HG03354 (cell line): ENCODE data around the gene DOCK1.

Experiments used
- ATAC-seq: cut with Tn5 transposase; IDR thresholded peaks from one replicate; pipeline ENCODE4 v1.9.1; 2021; ENCODE audit warnings: mild to moderate bottlenecking; ENCODE audit not compliant: unreplicated experiment, poor library complexity, severe bottlenecking

DOCK1 gene

DNA sequence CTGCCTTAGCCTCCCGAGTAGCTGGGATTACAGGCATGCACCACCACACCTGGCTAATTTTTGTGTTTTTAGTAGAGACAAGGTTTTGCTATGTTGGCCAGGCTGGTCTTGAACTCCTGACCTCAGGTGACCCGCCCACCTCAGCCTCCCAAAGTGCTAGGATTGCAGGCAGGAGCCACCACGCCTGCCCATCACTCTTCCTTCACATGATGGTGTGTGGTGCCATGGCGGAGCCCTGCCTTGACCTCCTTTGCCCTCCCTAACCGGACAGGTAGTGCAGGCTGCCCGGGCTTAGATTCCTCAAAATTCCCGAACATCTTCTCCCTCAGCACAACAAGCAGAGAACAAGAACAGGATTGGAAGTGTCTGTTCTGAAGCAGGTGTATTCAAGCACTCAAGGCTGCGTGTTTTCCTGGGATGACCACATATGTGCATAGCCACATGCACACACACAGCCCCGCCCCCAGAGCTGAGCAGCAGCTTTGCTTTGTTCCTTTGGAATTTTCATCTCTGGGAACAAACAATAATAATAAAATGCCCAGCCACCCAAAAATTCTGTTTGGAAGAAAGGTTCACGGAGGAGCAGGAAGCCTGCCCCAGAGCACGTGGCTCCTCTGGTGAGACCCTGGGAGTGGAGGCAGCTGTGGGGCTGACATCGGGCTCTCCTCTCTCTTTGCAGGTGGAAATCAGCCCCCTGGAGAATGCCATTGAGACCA, 512.6 kb downstream of the DOCK1 start:
- ATAC-seq: no peak

DNA sequence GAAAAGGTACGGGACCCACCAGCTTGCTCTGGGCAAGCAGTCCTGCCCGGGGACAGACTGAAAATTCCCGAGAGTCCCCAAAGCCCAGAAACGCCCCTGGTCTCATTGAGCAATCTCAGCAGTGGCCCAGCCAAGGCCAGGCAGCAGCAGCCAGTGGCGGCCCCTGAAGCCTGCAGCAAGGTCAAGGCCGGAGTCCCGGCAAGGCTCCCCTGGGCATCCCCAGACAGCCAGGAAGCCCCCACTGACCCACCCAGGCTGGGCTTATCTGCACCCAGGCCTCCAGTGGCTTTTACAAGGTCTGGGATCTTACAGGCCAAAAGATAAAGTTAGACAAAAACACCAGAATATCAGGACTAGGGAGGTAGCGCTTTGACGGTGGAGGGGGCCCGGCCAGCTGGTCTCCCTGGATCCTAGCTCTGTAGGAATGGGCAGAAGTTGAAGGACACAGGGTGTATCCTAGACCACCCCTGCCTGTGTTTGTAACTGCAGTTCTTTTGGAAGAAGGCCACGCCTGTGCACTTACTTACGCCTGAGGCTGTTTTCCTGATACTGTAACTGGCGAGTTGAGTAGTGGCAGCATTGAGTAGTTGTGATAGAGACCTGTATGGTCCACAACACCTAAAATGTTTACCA, 513.4 kb downstream of the DOCK1 start:
- no peak for ATAC-seq

DNA sequence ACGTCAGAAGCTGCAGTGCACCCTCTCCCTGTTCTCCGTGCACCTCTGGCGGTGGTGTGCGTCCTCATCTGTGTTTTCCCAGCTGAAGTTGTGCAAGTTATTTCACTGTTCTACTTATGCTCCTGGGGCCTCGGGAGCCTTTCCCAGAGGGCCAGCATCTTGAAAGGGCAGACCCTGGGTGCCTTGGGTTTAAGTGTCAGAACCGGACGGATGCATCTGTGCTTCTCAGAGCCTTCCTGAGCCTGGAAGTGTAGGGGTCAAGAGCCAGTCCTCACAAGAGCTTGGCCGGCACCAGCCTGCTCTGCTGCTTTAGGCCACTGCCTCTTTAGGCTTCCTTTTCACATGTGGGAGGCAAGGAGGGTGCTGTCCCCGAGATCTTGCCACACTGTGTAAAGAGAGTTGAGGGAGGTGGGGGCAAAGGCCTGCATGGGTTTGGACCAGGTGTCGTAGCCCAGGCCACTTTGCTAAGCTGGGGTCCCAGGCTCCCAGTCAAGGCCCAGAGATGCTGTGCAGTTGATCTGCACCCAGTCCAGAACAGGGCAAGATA, 515.0 kb downstream of the DOCK1 start:
- ATAC-seq: no peak

DNA sequence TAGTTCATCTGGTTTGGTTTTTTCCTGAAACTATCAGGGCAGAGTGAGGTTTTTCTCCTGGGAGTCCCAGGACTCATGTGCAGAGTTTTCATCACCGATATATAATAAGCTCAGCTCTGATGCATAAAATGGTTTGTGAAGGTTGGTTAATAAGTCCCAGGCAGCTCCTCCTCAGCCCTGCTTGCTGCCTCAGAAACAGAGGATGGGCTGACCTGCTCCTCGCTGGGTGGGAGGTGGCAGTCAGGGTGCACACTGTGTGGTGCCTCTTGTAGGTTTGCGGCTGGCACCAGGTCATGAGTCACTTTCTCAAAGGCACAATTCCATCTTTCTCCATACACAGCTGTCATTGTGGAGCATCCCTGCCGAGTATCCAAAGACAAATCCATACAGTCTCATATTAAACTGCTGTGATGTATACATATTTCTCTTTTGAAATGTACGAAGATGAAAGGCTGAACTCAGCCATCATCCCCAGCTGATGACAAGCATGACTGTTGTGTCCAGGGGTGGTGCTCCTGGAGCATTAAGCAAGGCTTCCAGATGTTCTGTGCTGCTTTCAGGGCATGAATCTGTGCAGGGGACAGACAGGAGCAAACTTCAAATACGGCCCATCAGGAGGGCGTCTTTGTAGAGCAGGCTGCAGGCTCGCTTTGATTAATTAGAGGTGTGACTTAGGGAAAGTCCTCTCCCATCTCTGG, 518.1 kb downstream of the DOCK1 start:
- ATAC-seq: no peak

DNA sequence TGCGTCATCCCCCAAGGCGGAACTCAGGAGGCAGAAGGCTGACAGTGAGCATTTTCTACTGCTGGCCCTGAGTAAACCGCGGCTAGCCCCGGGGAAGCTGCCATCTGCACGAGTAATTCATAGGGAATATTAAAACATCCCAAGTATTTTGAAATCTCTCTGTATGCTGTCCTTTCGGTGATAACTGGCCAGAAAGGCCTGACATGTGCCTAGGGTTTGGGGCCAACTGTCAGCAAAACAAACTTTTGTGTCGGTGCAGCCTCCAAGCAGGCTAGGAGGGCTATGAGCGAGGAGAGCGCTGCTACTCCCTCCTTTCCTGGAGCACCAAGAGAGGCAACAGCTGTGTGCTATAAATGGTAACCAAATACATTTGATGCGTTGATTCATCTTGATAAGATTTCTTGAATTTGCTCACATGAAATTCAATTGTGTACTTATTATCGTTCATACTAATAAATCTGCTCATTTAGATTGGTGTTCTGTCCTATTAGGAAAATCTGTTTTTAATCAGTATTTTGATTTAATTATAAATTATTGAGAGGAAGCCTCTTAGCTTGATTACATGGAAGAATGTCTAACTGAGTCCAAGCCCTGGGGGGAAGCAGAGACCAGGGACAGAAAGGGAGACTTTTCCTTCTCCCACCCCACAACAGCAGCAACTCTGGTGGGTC, 519.5 kb downstream of the DOCK1 start:
- no peak for ATAC-seq

DNA sequence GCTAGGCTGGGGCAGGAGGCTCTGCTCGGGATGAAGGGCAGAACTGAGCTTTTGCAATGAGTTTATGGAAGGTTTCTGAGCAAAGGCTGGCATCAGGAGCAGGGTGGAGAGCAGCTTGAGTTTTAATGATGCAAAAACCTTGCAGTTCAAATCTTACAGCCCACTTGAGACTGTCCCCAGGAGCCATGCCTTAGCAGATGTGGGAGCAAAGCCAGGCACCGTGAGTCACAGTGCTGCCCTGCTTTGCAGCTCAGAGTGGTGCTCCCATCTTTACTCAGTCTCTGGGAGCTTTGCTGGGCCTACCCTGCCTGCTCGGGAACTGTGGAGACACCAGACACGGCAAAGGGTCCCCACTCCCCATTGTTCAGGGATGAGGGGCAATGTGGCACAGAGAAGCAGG, 521.5 kb downstream of the DOCK1 start:
- no peak for ATAC-seq

DNA sequence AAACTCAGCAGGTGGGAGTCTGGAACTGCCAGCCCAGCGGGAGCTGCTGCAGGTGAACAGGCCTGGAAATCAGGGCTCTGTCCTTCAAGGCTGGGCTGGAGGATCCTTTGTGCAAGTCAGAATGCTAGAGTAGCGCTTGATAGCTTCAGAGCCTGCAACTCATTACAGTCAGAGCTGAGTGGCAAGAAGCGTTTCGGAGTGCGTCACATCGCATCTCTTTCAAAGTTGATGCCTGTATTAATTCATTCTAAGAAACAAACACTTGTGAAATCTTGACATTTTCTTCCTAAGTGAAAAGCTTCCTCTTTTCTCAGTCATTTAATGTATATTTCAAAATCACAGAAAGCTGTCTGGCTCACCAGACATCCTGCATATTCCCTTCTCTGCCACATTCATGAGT, 522.7 kb downstream of the DOCK1 start:
- ATAC-seq: no peak

DNA sequence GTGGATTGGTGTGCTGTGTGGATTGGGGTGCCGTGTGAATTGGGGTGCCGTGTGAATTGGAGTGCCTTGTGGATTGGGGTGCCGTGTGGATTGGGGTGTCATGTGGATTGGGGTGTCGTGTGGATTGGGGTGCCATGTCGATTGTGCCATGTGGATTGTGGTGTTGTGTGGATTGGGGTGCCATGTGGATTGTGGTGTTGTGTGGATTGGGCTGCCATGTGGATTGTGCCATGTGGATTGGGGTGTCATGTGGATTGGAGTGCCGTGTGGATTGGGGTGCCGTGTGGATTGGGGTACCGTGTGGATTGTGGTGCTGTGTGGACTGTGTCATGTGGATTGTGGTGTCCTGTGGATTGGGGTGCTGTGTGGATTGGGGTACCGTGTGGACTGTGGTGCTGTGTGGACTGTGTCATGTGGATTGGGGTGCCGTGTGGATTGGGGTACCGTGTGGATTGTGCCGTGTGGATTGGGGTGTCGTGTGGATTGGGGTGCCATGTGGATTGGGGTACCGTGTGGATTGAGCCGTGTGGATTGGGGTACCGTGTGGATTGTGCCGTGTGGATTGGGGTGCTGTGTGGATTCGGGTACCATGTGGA, 523.3 kb downstream of the DOCK1 start:
- ATAC-seq: no peak

DNA sequence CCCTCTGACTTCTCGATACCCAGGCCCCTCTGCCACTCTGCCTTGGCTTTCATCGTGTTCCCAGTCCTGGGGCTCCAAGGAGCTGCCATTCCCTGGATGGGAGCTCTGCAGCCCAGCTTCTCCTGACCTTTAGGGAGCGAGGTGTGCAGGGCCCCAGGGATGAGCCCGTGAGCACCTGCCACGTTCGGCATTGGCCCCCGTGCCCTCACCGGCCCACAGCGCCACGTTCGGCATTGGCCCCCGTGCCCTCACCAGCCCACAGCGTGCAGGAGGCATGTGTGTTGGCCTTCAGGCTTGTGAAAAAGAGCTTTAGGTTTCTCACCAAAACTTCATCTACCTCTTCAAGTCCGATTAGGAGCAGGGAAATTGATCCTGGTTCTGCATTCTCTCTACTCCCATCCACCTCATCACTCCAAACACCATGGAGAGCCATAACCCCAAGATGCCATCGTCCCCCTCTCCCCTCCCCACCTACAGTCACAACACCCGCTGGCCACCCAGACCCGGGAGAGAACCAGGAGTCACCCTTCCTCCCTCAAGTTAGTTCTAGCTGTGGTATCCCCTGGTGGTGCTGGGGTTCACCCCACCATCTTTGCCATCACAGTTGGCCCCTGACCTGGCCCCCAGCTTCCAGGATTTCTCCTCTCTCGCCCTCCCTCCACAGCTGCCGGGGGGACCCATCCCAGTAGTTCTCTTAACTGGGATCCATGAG, 524.5 kb downstream of the DOCK1 start:
- no peak for ATAC-seq

DNA sequence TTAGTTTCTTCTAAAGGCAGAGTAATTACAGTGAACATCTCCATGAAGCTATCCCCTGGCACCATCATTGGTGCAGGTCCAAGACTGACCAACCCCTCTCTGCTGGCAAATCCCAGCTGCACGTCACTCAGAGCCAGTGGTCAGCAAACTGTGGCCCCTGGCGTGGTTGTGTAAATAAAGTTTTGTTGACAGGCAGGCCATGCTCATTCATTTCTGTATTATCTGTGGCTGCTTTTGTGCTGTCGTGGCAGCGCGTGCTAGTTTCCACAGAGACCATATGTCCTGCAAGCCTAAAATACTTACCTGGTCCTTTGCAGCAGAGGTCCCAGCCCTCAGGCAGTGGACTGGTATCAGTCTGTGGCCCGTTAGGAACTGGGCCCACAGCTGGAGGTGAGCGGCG, 526.3 kb downstream of the DOCK1 start:
- ATAC-seq: no peak

DNA sequence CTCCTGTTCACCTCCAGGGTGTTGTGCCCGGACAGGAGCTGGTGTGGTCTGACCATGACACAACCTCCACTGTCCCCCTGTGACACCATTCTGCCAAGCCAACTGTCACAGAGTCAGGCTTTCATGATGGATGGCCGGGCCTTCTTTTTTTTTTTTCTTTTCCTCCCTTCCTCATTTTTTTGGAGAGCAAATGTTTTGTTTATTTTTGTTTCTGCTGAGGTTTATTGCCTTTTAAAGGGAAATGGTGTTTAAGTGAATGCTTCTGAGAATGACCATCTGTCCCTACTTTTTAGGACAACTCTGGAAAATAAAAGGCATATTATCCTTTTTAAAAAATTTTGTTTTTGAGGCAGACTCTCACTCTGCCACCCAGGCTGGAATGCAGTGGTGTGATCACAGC, 528.8 kb downstream of the DOCK1 start:
- ATAC-seq: no peak

DNA sequence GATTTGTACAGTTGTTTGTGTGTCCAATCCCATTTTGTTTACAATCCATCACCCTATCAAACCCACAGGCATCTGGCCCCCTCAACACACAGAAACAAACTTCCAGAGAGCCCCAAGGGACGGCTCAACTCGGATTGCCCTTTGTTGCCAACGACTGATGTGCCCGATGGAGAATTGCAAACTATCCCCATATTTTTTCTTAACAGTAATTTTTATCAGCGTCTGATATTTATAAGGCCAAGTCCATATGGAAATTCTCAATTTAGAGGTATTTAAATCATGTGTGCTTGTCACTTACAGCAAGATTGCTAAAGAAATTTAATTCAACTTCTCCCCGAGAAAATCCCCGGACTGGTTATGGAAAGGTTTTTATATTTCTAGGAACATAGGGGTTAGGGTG, 530.0 kb downstream of the DOCK1 start:
- no peak for ATAC-seq

DNA sequence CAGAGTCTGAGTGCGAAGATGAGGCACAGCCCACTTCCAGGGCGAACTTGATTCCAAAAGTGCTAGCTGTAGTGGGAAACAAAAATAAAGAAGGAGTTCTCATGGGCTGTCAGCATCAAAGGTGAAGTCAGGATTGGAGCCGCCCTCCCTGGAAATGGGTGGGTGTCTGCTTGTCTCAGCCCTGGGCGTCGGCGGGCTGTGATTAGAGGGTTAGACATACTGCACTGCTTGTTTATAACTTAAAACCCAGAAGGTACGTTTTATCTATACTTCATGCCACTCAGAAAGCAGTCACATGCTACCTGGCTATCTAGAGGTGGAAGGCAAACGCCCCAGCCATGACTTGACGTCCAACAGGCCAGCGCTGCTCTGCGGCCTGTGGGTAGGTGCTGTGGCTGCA, 535.1 kb downstream of the DOCK1 start:
- no peak for ATAC-seq

DNA sequence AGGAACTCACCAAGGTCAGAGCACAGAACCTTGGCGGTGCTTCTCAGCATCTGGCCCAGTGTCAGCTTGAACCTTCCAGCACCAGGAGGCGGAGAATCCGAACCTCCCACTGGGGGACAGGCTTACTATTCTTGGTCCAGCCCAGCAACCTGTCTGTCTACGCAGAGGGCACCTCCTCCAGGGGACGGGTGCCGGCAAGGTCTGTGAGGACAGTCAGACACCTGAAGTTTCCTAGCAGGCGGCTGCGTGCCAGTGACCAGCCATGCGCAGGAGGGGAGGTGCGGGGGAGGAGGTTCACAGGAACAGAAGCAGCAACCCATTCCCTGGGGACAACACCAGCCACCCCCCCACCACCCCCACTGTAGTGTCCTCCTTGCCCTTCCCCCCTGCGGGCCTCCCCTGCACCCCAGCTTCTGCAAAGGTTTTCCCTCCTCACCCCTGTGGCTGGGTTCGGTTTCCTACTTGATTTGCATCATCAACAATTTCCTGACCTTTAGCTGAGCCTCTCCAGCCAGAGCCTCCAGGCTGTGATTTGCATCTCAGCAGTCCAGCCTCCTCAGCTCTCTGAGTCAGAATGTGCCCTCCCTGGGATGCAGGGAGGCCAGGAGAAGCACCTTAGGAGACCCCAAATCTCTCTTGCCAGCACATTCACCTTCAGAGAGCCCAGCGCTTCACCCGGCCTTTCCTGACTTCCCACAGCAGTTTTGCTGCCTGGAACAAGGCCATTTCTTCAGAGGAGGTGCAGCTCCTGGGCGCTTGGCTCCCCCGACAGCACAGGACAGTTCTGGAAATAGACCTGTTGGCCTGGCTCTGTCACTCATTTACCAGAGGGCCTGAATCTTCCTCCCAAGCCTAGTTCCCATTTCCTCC, 536.4 kb downstream of the DOCK1 start:
- no peak for ATAC-seq

DNA sequence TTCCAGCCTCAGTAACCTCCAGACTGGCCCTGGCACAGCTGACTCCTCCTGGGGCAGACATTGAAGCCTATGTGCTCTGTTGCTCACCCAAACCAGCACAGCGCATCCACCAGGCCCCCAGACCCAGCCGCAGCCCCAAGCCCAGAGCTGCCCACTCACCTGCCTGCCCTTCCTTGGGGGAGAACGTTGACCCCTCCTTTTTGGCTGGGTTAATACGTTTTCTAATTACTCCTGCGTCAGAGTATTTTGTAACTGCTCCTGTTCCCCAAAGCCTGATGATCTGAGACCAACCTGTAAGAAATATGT, 536.9 kb downstream of the DOCK1 start:
- no peak for ATAC-seq

DNA sequence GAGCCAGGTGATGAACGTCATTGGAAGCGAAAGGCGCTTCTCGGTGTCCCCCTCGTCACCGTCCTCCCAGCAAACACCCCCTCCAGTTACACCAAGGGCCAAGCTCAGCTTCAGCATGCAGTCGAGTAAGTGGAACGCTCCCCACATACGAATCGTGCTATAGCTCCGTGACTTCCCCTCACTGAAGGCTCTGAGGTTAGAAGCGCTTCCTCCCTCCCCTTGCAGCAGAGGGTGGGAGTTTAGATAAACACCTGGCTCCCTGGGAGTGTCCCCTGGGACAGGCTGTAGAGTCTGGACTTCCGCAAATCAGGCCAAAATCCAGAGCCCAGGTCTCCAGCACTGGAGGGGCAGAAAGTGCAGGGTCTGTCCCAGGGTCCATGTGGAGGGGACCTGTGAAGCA, 538.9 kb downstream of the DOCK1 start:
- no peak for ATAC-seq

DNA sequence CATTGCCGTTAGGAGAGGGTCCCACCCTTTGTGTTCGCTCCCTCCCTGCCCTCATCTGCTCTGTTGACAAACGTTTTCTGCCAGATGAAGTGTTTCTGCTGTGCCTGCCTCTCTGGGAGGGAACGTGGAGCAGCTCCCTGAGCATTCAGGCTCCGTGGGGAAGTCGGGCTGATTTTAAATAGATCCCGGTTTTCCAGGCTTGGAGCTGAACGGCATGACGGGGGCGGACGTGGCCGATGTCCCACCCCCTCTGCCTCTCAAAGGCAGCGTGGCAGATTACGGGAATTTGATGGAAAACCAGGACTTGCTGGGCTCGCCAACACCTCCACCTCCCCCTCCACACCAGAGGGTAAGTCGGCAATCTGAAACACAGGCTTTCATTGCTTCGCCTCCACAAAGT, 542.0 kb downstream of the DOCK1 start:
- ATAC-seq: no peak

DNA sequence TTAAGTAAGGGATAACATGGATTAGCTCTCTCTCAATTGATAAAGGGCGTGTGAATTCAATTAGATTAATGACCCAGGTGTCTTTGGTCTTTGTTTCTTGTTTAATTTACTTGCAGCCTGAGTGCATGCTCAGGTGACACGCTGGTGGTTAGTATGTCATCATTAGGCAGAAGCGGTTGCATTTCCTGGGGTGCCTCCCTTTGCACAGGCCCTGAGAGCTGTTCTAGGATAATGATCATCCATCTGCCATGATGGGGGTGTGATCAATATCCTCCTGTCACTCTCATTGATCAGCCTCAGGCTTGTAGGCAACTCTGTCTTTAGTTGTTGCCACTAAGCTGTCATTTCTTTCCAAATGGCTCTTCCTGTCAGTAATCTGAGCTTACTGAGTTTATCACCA, 544.3 kb downstream of the DOCK1 start:
- ATAC-seq: no peak

DNA sequence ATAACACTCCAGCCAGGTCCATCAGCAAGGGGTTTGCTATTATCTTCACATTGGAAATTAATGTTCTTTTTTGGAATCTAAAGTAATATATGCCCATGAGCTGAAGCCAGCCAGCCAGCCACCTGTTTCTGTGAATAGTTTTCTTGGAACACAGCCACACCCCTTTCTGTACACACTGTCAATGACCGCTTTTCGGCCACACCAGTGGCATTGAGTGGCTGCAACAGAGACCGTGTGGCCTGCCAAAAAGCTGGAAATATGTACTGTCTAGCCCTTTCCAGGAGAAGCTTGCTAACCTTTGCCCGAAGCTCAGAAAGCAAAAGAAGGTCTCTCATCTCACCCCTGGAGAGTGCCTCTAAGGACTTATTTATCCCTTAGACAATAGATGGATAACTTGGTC, 545.4 kb downstream of the DOCK1 start:
- no peak for ATAC-seq
